Measurements from ENCODE around the gene MMP25.

MMP25 gene

GRCh38 chr16:3045758-3046640 is at the start of gene MMP25:
Gene MMP25, plus strand, starts transcription at chr16:3046561. Its CDS starts 357 bp downstream, at chr16:3046918.
- no peaks in the 10 kb centered on the region for H3K9me3 Mint-ChIP-seq

GRCh38 chr16:2999929-3000328 is 46.4 kb upstream of the MMP25 start:
- H3K9me3 Mint-ChIP-seq = no peaks in the 10 kb centered on the region

More at GRCh38 chr16:3045758-3046640, at the start of gene MMP25:
- Mint-ChIP-seq H3K36me3 (ENCODE audit: low read depth) (peaks cover 36% of the 10 kb centered on the region), H3K27me3 (peaks cover 33% of the 10 kb centered on the region), H3K4me3 (peak within 1 kb of the TSS; percentile 89), H3K4me1 (ENCODE audit: low read depth) (peaks cover 72% of the 10 kb centered on the region), H3K27ac (peak within 1 kb of the TSS; percentile 86)
- intact Hi-C loops (cut with micrococcal nuclease) = no loop called here

GRCh38 chr16:3000540-3000939 is 45.8 kb upstream of the MMP25 start:
- Mint-ChIP-seq H3K4me1 (ENCODE audit: low read depth) (peaks cover 7% of the 10 kb centered on the region), H3K27ac (no peak overlapping the region), H3K36me3 (ENCODE audit: low read depth) (peaks cover 6% of the 10 kb centered on the region), H3K4me3 (no peak overlapping the region), H3K27me3 (peaks cover 24% of the 10 kb centered on the region), H3K9me3 (no peaks in the 10 kb centered on the region)
- intact Hi-C loops (cut with micrococcal nuclease) = no loop called here

More at GRCh38 chr16:2999929-3000328, 46.4 kb upstream of the MMP25 start:
- peaks cover 4% of the 10 kb centered on the region for H3K4me1 Mint-ChIP-seq (ENCODE audit: low read depth)
- peaks cover 23% of the 10 kb centered on the region for H3K27me3 Mint-ChIP-seq
- H3K36me3 Mint-ChIP-seq (ENCODE audit: low read depth) = peaks cover 5% of the 10 kb centered on the region
- no peak overlapping the region for H3K4me3 Mint-ChIP-seq
- intact Hi-C loops (cut with micrococcal nuclease) = no loop called here
- H3K27ac Mint-ChIP-seq = no peak overlapping the region

- H3K27ac Mint-ChIP-seq = no peak overlapping the region
- peaks cover 6% of the 10 kb centered on the region for H3K36me3 Mint-ChIP-seq (ENCODE audit: low read depth)
- peaks cover 15% of the 10 kb centered on the region for H3K4me1 Mint-ChIP-seq (ENCODE audit: low read depth)
- intact Hi-C loops (cut with micrococcal nuclease) = no loop called here
- H3K4me3 Mint-ChIP-seq = no peak overlapping the region
- peaks cover 24% of the 10 kb centered on the region for H3K27me3 Mint-ChIP-seq
- no peaks in the 10 kb centered on the region for H3K9me3 Mint-ChIP-seq
These were observed 45.0 kb upstream of the MMP25 start for GRCh38 chr16:3001316-3001715.

- H3K36me3 Mint-ChIP-seq (ENCODE audit: low read depth) = peaks cover 6% of the 10 kb centered on the region
- peak overlapping the region; percentile 59 for H3K4me3 Mint-ChIP-seq
- no peaks in the 10 kb centered on the region for H3K9me3 Mint-ChIP-seq
- H3K27ac Mint-ChIP-seq = no peak overlapping the region
- peaks cover 20% of the 10 kb centered on the region for H3K27me3 Mint-ChIP-seq
- H3K4me1 Mint-ChIP-seq (ENCODE audit: low read depth) = peaks cover 39% of the 10 kb centered on the region
- intact Hi-C loops (cut with micrococcal nuclease) = no loop called here
These were observed 42.6 kb upstream of the MMP25 start for GRCh38 chr16:3003582-3004270.

GRCh38 chr16:3004319-3004718 is 42.0 kb upstream of the MMP25 start:
- H3K27me3 Mint-ChIP-seq = peaks cover 16% of the 10 kb centered on the region
- H3K36me3 Mint-ChIP-seq (ENCODE audit: low read depth) = peaks cover 6% of the 10 kb centered on the region
- no peaks in the 10 kb centered on the region for H3K9me3 Mint-ChIP-seq
- peaks cover 43% of the 10 kb centered on the region for H3K4me1 Mint-ChIP-seq (ENCODE audit: low read depth)
- peak overlapping the region; percentile 76 for H3K27ac Mint-ChIP-seq
- H3K4me3 Mint-ChIP-seq = peak overlapping the region; percentile 87
- intact Hi-C loops (cut with micrococcal nuclease) = no loop called here

GRCh38 chr16:3004781-3005284 is 41.5 kb upstream of the MMP25 start:
- Mint-ChIP-seq H3K27me3 (peaks cover 15% of the 10 kb centered on the region), H3K36me3 (ENCODE audit: low read depth) (peaks cover 6% of the 10 kb centered on the region), H3K27ac (peak overlapping the region; percentile 76), H3K4me3 (peak overlapping the region; percentile 87), H3K9me3 (no peaks in the 10 kb centered on the region), H3K4me1 (ENCODE audit: low read depth) (peaks cover 43% of the 10 kb centered on the region)
- intact Hi-C loops (cut with micrococcal nuclease) = no loop called here

- intact Hi-C loops (cut with micrococcal nuclease) = loop anchor here (1.0 kb wide), 1 partner anchor 13 kb away; the partner anchor contains the start of gene TNFRSF12A
- Mint-ChIP-seq H3K9me3 (no peaks in the 10 kb centered on the region), H3K4me1 (ENCODE audit: low read depth) (peaks cover 47% of the 10 kb centered on the region), H3K4me3 (peak overlapping the region; percentile 72), H3K27ac (peak overlapping the region; percentile 81), H3K36me3 (ENCODE audit: low read depth) (peaks cover 6% of the 10 kb centered on the region), H3K27me3 (peaks cover 20% of the 10 kb centered on the region)
These were observed 39.1 kb upstream of the MMP25 start for GRCh38 chr16:3007059-3007956.

- H3K4me1 Mint-ChIP-seq (ENCODE audit: low read depth) = peaks cover 48% of the 10 kb centered on the region
- intact Hi-C loops (cut with micrococcal nuclease) = loop anchor here (1.0 kb wide), 1 partner anchor 12 kb away; the partner anchor contains the start of gene TNFRSF12A
- H3K27me3 Mint-ChIP-seq = peaks cover 27% of the 10 kb centered on the region
- no peaks in the 10 kb centered on the region for H3K9me3 Mint-ChIP-seq
- H3K27ac Mint-ChIP-seq = peak overlapping the region; percentile 81
- peak overlapping the region; percentile 72 for H3K4me3 Mint-ChIP-seq
- H3K36me3 Mint-ChIP-seq (ENCODE audit: low read depth) = peaks cover 6% of the 10 kb centered on the region
These were observed 38.2 kb upstream of the MMP25 start for GRCh38 chr16:3007957-3008689.

- H3K27me3 Mint-ChIP-seq = peaks cover 32% of the 10 kb centered on the region
- no peaks in the 10 kb centered on the region for H3K9me3 Mint-ChIP-seq
- peak overlapping the region; percentile 72 for H3K4me3 Mint-ChIP-seq
These were observed 37.7 kb upstream of the MMP25 start for GRCh38 chr16:3008690-3009037.

GRCh38 chr16:3009568-3010390 is 36.6 kb upstream of the MMP25 start:
- intact Hi-C loops (cut with micrococcal nuclease) = no loop called here
- Mint-ChIP-seq H3K4me1 (ENCODE audit: low read depth) (peaks cover 45% of the 10 kb centered on the region), H3K36me3 (ENCODE audit: low read depth) (peaks cover 2% of the 10 kb centered on the region), H3K27me3 (peaks cover 43% of the 10 kb centered on the region), H3K9me3 (no peaks in the 10 kb centered on the region), H3K4me3 (no peak overlapping the region), H3K27ac (no peak overlapping the region)

More at GRCh38 chr16:3008690-3009037, 37.7 kb upstream of the MMP25 start:
- Mint-ChIP-seq H3K27ac (peak overlapping the region; percentile 81), H3K4me1 (ENCODE audit: low read depth) (peaks cover 48% of the 10 kb centered on the region), H3K36me3 (ENCODE audit: low read depth) (peaks cover 6% of the 10 kb centered on the region)
- intact Hi-C loops (cut with micrococcal nuclease) = no loop called here

GRCh38 chr16:3010510-3010909 is 35.9 kb upstream of the MMP25 start:
- H3K27me3 Mint-ChIP-seq = peaks cover 48% of the 10 kb centered on the region

More at GRCh38 chr16:3010510-3010909, 35.9 kb upstream of the MMP25 start:
- Mint-ChIP-seq H3K36me3 (ENCODE audit: low read depth) (no peaks in the 10 kb centered on the region), H3K9me3 (no peaks in the 10 kb centered on the region), H3K4me1 (ENCODE audit: low read depth) (peaks cover 41% of the 10 kb centered on the region), H3K4me3 (no peak overlapping the region), H3K27ac (no peak overlapping the region)
- intact Hi-C loops (cut with micrococcal nuclease) = no loop called here
